A549 (cell line): ENCODE measurements around the gene DPM3.

Experiments used
- ATOH8 ChIP-seq: fragments of 250-450 bp; sonication (Bioruptor Pico); IDR thresholded peaks from 2 replicates; pipeline ENCODE4 v1.5.0; 2020; ENCODE audit warnings: low read depth, mild to moderate bottlenecking, moderate library complexity
- CEBPB ChIP-seq, 2 experiments: fragments of >200 bp in 1 of 2; sonication (Bioruptor Twin) in 1 of 2; formaldehyde crosslinking in 1 of 2; IDR thresholded peaks; 2 replicates each; pipeline ENCODE4 v1.6.1; 2012 to 2016
- CHD2 ChIP-seq: fragments of 150-350 bp; IDR thresholded peaks from 2 replicates; pipeline ENCODE4 v1.6.1; 2014; ENCODE audit warnings: low read length; ENCODE audit not compliant: partially characterized antibody
- CTCF ChIP-seq: fragments of >200 bp; sonication (Bioruptor Twin); formaldehyde crosslinking; IDR thresholded peaks from 3 replicates; pipeline ENCODE4 v1.5.1; 2016
- EP300 ChIP-seq, 2 experiments: fragments of >200 bp; sonication (Bioruptor Twin); formaldehyde crosslinking; IDR thresholded peaks; 2 replicates in 1 of 2; 3 replicates in 1 of 2; pipeline ENCODE4 v1.6.1; 2016 to 2017
- HES2 ChIP-seq: fragments of >200 bp; sonication (Bioruptor Twin); formaldehyde crosslinking; IDR thresholded peaks from 2 replicates; pipeline ENCODE4 v1.6.1; 2016
- MAFK ChIP-seq: fragments of 450-650 bp; IDR thresholded peaks from 2 replicates; pipeline ENCODE4 v1.6.1; 2014; ENCODE audit not compliant: partially characterized antibody
- MAZ ChIP-seq: fragments of 150-350 bp; IDR thresholded peaks from 2 replicates; pipeline ENCODE4 v1.6.1; 2014; ENCODE audit warnings: antibody characterized with exemption, low read depth, low read length, borderline replicate concordance
- POLR2A ChIP-seq: IDR thresholded peaks from 2 replicates; pipeline ENCODE4 v1.6.1; 2012; ENCODE audit warnings: mild to moderate bottlenecking, low read length
- POLR2AphosphoS2 ChIP-seq: conservative IDR thresholded peaks from 2 replicates; pipeline ENCODE4 v1.6.1; 2012; ENCODE audit warnings: low read length, improper control_type of control experiment, inconsistent platforms
- REST ChIP-seq: fragments of 200-600 bp; sonication (generic); IDR thresholded peaks from 2 replicates; pipeline ENCODE4 v1.6.1; 2016; ENCODE audit warnings: antibody characterized with exemption, mild to moderate bottlenecking, moderate library complexity
- SMC3 ChIP-seq: fragments of >200 bp; sonication (Bioruptor Twin); formaldehyde crosslinking; IDR thresholded peaks from 3 replicates; pipeline ENCODE4 v1.6.1; 2018; ENCODE audit warnings: inconsistent platforms
- USF2 ChIP-seq: fragments of 450-650 bp; IDR thresholded peaks from 2 replicates; pipeline ENCODE4 v1.6.1; 2014; ENCODE audit warnings: antibody characterized with exemption

- TF ChIP-seq REST (no peak), CTCF (no peak), POLR2A (no peak), MAZ (no peak), ATOH8 (CRISPR knock-in tag) (no peak), POLR2AphosphoS2 (no peak), HES2 (no peak), MAFK (no peak), EP300 (IDR thresholded peaks at IDR 0.05) (no peak), CEBPB (IDR thresholded peaks at IDR 0.05) (no peak), USF2 (no peak), SMC3 (no peak; the same call in 2 of the 3 replicates), CHD2 (no peak)
These were observed 45.7 kb downstream of the DPM3 start for GRCh38 chr1:155094622-155094948.
